HCT116 (cell line): ENCODE data around the gene TRMT13. TPM values are rescaled to one million over a fixed set of nuclear protein-coding genes. Genes with fewer than 3 reads are reported as not detected.

Experiments used
- ATAC-seq: fragments of 200-7000 bp; cut with Tn5 transposase; 2 replicates; pipeline ENCODE4 v1.9.1; 2020; ENCODE audit warnings: mild to moderate bottlenecking, moderate library complexity
- BruUV-seq: library from RNA; stranded (reverse); fragments of 400-500 nt; replicated peaks from 2 replicates; lab custom pipeline; 2021; lab: Mats Ljungman, UMichigan
- CTCF ChIA-PET: fragments of 300-600 bp; sonication (Branson Sonifier 250); formaldehyde crosslinking; loops from one replicate; lab custom pipeline; 2021; ENCODE audit warnings: antibody characterized with exemption; lab: Charles Lee
- POLR2A ChIA-PET: fragments of 300-600, 350-600 bp; sonication (Branson Sonifier 250); formaldehyde crosslinking; loops from one replicate; lab custom pipeline; 2021; ENCODE audit warnings: antibody characterized with exemption; lab: Charles Lee
- RAD21 ChIA-PET, 2 experiments: fragments of 300-600 bp; sonication (Branson Sonifier 250); formaldehyde crosslinking; loops; one replicate each; lab custom pipeline; 2023; ENCODE audit warnings: low total read pairs in 2 of 2; ENCODE audit not compliant: uncharacterized antibody in 2 of 2, unreplicated experiment in 2 of 2, low non-redundant PET in 1 of 2; lab: Charles Lee
- DNase-seq: peaks from one replicate; pipeline ENCODE4 v3.0.0-alpha.2; 2010; ENCODE audit warnings: low read depth, low spot score
- H2AFZ ChIP-seq: fragments of 200-600 bp; shearing (Covaris generic), sonication (generic); 2 replicates; pipeline ENCODE4 v1.6.1; 2017; ENCODE audit warnings: low read depth, mixed run types, mixed read lengths, antibody characterized with exemption, low read length; ENCODE audit not compliant: poor library complexity, severe bottlenecking
- H3K27ac ChIP-seq: 2 replicates; pipeline ENCODE4 v1.5.1; 2012; ENCODE audit warnings: low read depth, low read length
- H3K27me3 ChIP-seq: fragments of 200-600 bp; sonication (generic); 2 replicates; pipeline ENCODE4 v1.6.1; 2016; ENCODE audit warnings: mixed run types, low read length, mixed read lengths; ENCODE audit not compliant: insufficient read depth
- H3K36me3 ChIP-seq, 2 experiments: fragments of 200-500 bp in 1 of 2; fragments of 200-600 bp in 1 of 2; sonication (Bioruptor generic) in 1 of 2; sonication (generic) in 1 of 2; 2 replicates each; pipeline versions ENCODE4 v1.5.1 to v1.6.1; 2014 to 2016; ENCODE audit warnings: low read length in 2 of 2, inconsistent platforms in 1 of 2, mixed read lengths in 1 of 2, mixed run types in 1 of 2; ENCODE audit not compliant: insufficient read depth in 2 of 2, control insufficient read depth in 1 of 2
- H3K4me1 ChIP-seq, 2 experiments: fragments of 200-600 bp in 1 of 2; sonication (generic) in 1 of 2; 2 replicates each; pipeline versions ENCODE4 v1.5.1 to v1.6.1; 2012 to 2017; ENCODE audit warnings: low read length in 2 of 2, inconsistent platforms in 1 of 2, mild to moderate bottlenecking in 1 of 2, mixed read lengths in 1 of 2, mixed run types in 1 of 2, moderate library complexity in 1 of 2; ENCODE audit not compliant: insufficient read depth in 2 of 2, control insufficient read depth in 1 of 2
- H3K4me2 ChIP-seq: fragments of 200-600 bp; sonication (generic); 2 replicates; pipeline ENCODE4 v1.6.1; 2017; ENCODE audit warnings: mixed run types, low read length, mixed read lengths
- H3K4me3 ChIP-seq, 2 experiments: fragments of 200-600 bp in 1 of 2; sonication (generic) in 1 of 2; replicated peaks in 1 of 2; 2 replicates each; pipeline ENCODE4 v1.5.1; 2011 to 2016; ENCODE audit warnings: low read length in 2 of 2, control low read depth in 1 of 2, low read depth in 1 of 2, mild to moderate bottlenecking in 1 of 2, mixed read lengths in 1 of 2, mixed run types in 1 of 2
- H3K79me2 ChIP-seq: fragments of 200-600 bp; sonication (generic); 2 replicates; pipeline ENCODE4 v1.6.1; 2017; ENCODE audit warnings: mild to moderate bottlenecking, mixed run types, low read length, moderate library complexity, mixed read lengths; ENCODE audit not compliant: insufficient read depth
- H3K9ac ChIP-seq: fragments of 200-600 bp; sonication (generic); 2 replicates; pipeline ENCODE4 v1.6.1; 2016; ENCODE audit warnings: low read length, mixed read lengths
- H3K9me2 ChIP-seq: fragments of 200-600 bp; sonication (generic), shearing (Covaris generic); 2 replicates; pipeline ENCODE4 v1.6.1; 2017; ENCODE audit warnings: mixed run types, mild to moderate bottlenecking, moderate library complexity; ENCODE audit not compliant: insufficient read depth
- H3K9me3 ChIP-seq, 2 experiments: fragments of 200-500 bp in 1 of 2; fragments of 200-600 bp in 1 of 2; sonication (Bioruptor generic) in 1 of 2; sonication (generic) in 1 of 2; 2 replicates each; pipeline ENCODE4 v1.6.1; 2014 to 2017; ENCODE audit warnings: low read length in 2 of 2, mixed read lengths in 2 of 2, inconsistent platforms in 1 of 2, low read depth in 1 of 2, mild to moderate bottlenecking in 1 of 2, mixed run types in 1 of 2, moderate library complexity in 1 of 2; ENCODE audit not compliant: control insufficient read depth in 1 of 2, insufficient read depth in 1 of 2
- H4K20me1 ChIP-seq: fragments of 200-600 bp; sonication (generic), shearing (Covaris generic); 2 replicates; pipeline ENCODE4 v1.6.1; 2017; ENCODE audit warnings: mixed run types, mild to moderate bottlenecking, moderate library complexity; ENCODE audit not compliant: insufficient read depth
- CBX3 ChIP-seq: IDR thresholded peaks from 2 replicates; pipeline ENCODE4 v1.6.1; 2012; ENCODE audit warnings: low read depth
- EGR1 ChIP-seq: IDR thresholded peaks from 2 replicates; pipeline ENCODE4 v1.6.1; 2012; ENCODE audit warnings: low read depth
- ELF1 ChIP-seq: IDR thresholded peaks from 2 replicates; pipeline ENCODE4 v1.6.1; 2012; ENCODE audit warnings: low read depth, borderline replicate concordance
- EZH2 ChIP-seq: fragments of 200-600 bp; sonication (generic); IDR thresholded peaks from 2 replicates; pipeline ENCODE4 v1.6.1; 2017; ENCODE audit warnings: antibody characterized with exemption, mixed run types
- EZH2phosphoT487 ChIP-seq: fragments of 200-600 bp; IDR thresholded peaks from 2 replicates; pipeline ENCODE4 v1.6.1; 2018; ENCODE audit warnings: antibody characterized with exemption, borderline replicate concordance
- RAD21 ChIP-seq: IDR thresholded peaks from 2 replicates; pipeline ENCODE4 v1.6.1; 2012; ENCODE audit warnings: low read depth, mild to moderate bottlenecking
- SP1 ChIP-seq: IDR thresholded peaks from 2 replicates; pipeline ENCODE4 v1.6.1; 2012; ENCODE audit warnings: low read depth
- SRF ChIP-seq: IDR thresholded peaks from 2 replicates; pipeline ENCODE4 v1.6.1; 2012; ENCODE audit warnings: low read depth
- YY1 ChIP-seq: IDR thresholded peaks from 2 replicates; pipeline ENCODE4 v1.6.1; 2011; ENCODE audit warnings: low read length, low read depth, moderate library complexity, mild to moderate bottlenecking; ENCODE audit not compliant: insufficient replicate concordance; ENCODE audit errors: extremely low read depth
- intact Hi-C: fragments of 100-400 bp; cut with micrococcal nuclease; formaldehyde crosslinking; loops from 2 replicates; pipeline ENCODE4 v1.10.0; 2022
- total RNA-seq: library from RNA; stranded (reverse); gene quantifications from one replicate; pipeline ENCODE4 v1.2.1, GENCODE V29; 2021; ENCODE audit not compliant: unreplicated experiment
- TF ChIP-seq, protein P1 (sequence below): IDR thresholded peaks from 2 replicates; pipeline ENCODE4 v1.6.1; 2012
- TF ChIP-seq, protein P2 (sequence below): IDR thresholded peaks from 2 replicates; pipeline ENCODE4 v1.6.1; 2012; ENCODE audit warnings: low read depth
- TF ChIP-seq, protein P3 (sequence below), 3 experiments: fragments of 200-600 bp in 1 of 3; sonication (generic) in 1 of 3; IDR thresholded peaks in 2 of 3; conservative IDR thresholded peaks in 1 of 3; 2 replicates each; pipeline ENCODE4 v1.5.1; 2012 to 2017; ENCODE audit warnings: low read depth in 2 of 3, low read length in 2 of 3, antibody characterized with exemption in 1 of 3, borderline replicate concordance in 1 of 3, control low read depth in 1 of 3, mild to moderate bottlenecking in 1 of 3, mixed read lengths in 1 of 3, mixed run types in 1 of 3, moderate library complexity in 1 of 3; ENCODE audit not compliant: insufficient read depth in 1 of 3

Gene TRMT13
- total RNA-seq, 1 experiment from 2014 or later: 13.2 TPM

DNA sequence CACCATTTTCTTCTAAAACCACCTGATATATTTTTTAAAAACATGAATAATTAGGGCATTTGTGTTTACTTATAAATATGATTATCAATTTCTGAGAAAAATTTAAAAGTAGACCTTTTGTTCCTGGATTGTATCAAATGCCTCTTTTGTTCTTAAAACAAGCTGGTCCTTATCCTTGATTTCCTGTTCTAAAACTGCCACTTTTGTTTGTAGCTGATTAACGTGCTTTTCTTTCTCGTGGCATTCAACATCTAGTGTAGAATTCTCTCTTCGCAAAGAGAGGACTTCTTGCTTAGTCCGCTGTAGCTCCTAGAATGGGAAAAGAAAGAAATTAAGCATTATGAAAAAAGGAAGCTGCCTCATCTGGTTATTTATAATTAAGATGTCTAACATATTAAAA is 25.3 kb upstream of the TRMT13 start:
- intact Hi-C loops: no loop called here
- H3K27me3 ChIP-seq: no peaks in the 10 kb centered on the region
- no TSS peak for BruUV-seq
- H3K9ac ChIP-seq: no peak overlapping the region
- RAD21 ChIA-PET: no interaction called here
- H3K79me2 ChIP-seq: peaks cover 4% of the 10 kb centered on the region; the same call in 1 of the 2 replicates
- no peak overlapping the region for H3K4me2 ChIP-seq
- DNase-seq (no peak), ATAC-seq (no peak)
- H3K36me3 ChIP-seq: peaks cover 22 to 27% of the 10 kb centered on the region in 2 experiments; a peak in 3 of 4 replicates
- no peaks in the 10 kb centered on the region; the same call in 1 of the 2 replicates for H4K20me1 ChIP-seq
- CTCF ChIA-PET: no interaction called here
- no peaks in the 10 kb centered on the region for H3K9me2 ChIP-seq
- H3K4me3 ChIP-seq: no peak overlapping the region
- H3K27ac ChIP-seq: no peak overlapping the region
- POLR2A ChIA-PET: no interaction called here
- H3K9me3 ChIP-seq: no peaks in the 10 kb centered on the region
- no peak overlapping the region for H2AFZ ChIP-seq
- TF ChIP-seq, protein P1, sequence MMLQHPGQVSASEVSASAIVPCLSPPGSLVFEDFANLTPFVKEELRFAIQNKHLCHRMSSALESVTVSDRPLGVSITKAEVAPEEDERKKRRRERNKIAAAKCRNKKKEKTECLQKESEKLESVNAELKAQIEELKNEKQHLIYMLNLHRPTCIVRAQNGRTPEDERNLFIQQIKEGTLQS: no peak
- TF ChIP-seq ELF1 (no peak), RAD21 (no peak), YY1 (no peak), EGR1 (no peak), CBX3 (no peak), SRF (no peak), EZH2 (no peak), EZH2phosphoT487 (no peak), SP1 (no peak)
- TF ChIP-seq, protein P2, sequence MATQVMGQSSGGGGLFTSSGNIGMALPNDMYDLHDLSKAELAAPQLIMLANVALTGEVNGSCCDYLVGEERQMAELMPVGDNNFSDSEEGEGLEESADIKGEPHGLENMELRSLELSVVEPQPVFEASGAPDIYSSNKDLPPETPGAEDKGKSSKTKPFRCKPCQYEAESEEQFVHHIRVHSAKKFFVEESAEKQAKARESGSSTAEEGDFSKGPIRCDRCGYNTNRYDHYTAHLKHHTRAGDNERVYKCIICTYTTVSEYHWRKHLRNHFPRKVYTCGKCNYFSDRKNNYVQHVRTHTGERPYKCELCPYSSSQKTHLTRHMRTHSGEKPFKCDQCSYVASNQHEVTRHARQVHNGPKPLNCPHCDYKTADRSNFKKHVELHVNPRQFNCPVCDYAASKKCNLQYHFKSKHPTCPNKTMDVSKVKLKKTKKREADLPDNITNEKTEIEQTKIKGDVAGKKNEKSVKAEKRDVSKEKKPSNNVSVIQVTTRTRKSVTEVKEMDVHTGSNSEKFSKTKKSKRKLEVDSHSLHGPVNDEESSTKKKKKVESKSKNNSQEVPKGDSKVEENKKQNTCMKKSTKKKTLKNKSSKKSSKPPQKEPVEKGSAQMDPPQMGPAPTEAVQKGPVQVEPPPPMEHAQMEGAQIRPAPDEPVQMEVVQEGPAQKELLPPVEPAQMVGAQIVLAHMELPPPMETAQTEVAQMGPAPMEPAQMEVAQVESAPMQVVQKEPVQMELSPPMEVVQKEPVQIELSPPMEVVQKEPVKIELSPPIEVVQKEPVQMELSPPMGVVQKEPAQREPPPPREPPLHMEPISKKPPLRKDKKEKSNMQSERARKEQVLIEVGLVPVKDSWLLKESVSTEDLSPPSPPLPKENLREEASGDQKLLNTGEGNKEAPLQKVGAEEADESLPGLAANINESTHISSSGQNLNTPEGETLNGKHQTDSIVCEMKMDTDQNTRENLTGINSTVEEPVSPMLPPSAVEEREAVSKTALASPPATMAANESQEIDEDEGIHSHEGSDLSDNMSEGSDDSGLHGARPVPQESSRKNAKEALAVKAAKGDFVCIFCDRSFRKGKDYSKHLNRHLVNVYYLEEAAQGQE: no peak
- TF ChIP-seq, protein P3, sequence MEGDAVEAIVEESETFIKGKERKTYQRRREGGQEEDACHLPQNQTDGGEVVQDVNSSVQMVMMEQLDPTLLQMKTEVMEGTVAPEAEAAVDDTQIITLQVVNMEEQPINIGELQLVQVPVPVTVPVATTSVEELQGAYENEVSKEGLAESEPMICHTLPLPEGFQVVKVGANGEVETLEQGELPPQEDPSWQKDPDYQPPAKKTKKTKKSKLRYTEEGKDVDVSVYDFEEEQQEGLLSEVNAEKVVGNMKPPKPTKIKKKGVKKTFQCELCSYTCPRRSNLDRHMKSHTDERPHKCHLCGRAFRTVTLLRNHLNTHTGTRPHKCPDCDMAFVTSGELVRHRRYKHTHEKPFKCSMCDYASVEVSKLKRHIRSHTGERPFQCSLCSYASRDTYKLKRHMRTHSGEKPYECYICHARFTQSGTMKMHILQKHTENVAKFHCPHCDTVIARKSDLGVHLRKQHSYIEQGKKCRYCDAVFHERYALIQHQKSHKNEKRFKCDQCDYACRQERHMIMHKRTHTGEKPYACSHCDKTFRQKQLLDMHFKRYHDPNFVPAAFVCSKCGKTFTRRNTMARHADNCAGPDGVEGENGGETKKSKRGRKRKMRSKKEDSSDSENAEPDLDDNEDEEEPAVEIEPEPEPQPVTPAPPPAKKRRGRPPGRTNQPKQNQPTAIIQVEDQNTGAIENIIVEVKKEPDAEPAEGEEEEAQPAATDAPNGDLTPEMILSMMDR (IDR thresholded peaks at IDR 0.05 in 2 of 3, conservative IDR thresholded peaks at IDR 0.05 in 1 of 3; ENCODE audit: borderline replicate concordance in 1 of 3, insufficient read depth in 1 of 3, low read depth in 2 of 3, low read length in 2 of 3): no peak
- TF ChIP-seq, all 23 proteins: peak for 0
- H3K4me1 ChIP-seq: no peaks in the 10 kb centered on the region
